HG02610 (cell line): ENCODE data around the gene AGAP1.
"Not testable (repeated sequence)": the region's sequence is repeated elsewhere in the genome, so short reads cannot be mapped to it uniquely, and the experiment has no call there.

ENCODE experiments used
- ATAC-seq: cut with Tn5 transposase; IDR thresholded peaks from one replicate; pipeline ENCODE4 v1.9.1; 2021; ENCODE audit warnings: mild to moderate bottlenecking, moderate library complexity; ENCODE audit not compliant: unreplicated experiment

Gene AGAP1

DNA sequence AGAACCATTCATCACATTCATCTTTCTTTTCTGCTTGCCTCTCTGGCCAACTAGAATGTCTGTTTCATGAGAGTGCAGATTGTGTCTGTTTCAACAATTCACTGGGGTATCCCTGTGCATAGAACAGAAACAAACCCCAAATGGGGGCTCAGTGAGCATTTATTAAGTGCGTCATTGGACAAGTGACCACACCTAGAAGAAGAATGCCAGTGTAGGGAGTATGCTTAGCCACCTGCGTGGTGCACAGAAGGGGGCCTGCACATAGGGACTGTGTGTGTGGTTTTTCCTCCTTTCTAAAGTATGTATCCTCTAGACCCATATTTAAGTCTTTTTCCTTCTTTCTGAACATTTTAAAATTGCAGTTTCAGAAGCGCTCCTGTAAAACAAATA is 255.9 kb downstream of the AGAP1 start:
- ATAC-seq, result no peak

DNA sequence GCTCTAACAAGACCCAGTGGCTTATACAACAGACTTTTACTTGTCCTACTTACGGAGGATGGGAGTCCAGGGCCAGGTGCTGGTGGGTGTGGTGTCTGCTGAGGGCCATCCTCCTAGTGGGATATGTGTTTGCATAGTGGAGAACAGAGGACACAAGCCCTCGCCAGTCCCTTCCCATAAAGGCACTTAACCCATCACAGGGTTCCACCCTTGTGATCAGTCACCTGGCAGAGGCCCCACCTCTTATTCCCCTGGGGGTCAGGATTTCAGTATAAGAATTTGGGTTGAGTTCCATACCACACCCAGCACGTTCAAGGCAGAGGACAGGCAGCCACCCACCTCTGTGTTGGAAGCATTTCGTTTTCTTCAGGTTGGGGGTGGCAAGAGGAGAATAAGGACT is 259.0 kb downstream of the AGAP1 start:
- no peak for ATAC-seq

DNA sequence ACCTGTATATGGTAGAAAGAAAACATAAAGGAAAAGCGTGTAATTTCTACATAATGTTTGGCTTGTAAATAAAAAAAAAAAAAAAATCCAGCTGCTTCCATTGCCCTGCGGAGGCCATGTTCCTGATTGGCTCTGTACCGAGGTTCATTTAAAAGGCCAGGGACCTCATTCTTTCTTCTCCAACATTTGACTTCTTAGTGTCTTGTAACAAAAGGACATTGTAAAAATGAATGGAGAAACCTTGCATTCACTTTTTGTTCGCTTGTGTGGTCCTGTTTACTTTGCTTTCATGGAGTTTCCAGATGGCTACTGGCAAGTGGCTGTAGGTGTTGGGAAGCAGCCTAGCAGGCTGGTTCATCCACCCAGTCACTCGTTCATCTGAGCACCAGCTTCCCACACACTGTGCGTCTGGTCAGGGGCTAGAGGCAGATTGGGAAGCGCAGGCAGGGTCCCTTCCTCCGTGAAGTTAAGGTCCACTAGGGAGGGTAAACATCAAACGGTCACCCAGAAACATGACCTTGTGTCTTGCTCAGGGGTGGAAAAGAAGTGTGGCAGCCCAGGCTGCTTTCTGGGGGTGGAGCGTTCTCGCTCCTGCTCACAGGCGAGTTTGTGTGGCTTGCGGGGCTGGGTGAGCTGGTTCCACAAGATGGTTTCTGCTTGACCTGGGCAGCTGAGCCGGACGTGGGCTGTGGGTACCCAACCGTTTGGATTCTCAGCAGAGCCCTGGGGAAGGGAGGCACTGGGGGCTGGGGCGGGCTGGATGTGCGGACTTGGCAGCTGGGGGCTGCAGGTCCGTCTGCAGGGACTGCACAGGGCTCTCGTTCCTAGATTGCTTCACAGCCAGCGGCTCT is 260.7 kb downstream of the AGAP1 start:
- ATAC-seq, result no peak

DNA sequence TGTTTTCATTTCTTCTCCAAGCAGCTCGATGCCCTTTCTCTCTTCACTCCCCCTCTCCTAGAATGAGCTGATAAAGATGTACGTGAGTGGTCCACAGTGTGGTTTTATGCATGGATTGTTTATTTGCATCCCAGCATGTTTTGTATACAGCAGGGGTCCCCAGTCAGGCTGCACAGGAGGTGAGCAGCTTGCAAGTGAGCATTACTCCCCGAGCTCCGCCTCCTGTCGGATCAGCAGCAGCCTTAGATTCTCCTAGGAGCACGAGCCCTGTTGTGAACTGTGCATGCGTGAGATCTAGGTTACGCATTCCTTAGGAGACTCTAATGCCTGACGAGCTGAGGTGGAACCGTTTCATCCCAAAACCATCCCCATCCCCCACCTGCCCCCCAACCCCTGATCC is 262.6 kb downstream of the AGAP1 start:
- no peak for ATAC-seq

DNA sequence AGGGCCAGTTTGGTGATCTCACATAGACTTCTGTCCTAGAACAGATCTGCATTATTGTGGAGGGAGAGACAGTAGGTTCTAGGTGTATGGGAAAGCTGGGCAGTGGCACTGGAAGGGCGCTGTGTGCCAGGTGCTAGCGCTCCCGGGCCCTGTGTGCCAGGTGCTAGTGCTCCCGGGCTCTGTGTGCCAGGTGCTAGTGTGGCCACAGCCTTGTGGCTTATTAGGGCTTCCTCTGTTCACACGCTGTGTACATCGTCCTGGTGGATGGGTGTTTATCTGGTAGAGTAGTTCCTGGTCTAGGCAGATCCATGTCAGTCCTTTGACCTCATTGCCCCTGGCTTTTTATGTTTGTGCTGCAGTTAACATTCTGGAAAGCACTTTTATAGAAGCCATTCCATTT is 263.4 kb downstream of the AGAP1 start:
- no peak for ATAC-seq

DNA sequence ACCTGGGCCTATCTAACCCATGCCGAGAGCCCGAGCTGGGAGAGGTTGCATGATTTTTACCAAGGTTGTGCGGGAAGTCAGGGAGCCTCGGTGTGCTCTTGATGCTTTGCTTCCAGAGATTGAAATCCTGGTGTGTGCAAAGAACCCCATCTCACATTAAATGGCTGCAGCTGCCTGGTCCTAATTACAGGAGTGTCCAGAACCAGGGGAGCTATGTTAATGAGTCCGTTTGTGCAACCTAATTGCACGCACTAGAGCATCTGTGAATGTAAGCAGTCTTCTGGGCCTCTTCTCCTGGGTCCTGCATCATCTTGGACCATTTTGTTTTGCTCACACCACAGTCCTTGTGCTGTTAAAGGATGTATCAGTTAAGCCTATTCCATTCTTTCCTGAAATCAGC is 263.8 kb downstream of the AGAP1 start:
- no peak for ATAC-seq

DNA sequence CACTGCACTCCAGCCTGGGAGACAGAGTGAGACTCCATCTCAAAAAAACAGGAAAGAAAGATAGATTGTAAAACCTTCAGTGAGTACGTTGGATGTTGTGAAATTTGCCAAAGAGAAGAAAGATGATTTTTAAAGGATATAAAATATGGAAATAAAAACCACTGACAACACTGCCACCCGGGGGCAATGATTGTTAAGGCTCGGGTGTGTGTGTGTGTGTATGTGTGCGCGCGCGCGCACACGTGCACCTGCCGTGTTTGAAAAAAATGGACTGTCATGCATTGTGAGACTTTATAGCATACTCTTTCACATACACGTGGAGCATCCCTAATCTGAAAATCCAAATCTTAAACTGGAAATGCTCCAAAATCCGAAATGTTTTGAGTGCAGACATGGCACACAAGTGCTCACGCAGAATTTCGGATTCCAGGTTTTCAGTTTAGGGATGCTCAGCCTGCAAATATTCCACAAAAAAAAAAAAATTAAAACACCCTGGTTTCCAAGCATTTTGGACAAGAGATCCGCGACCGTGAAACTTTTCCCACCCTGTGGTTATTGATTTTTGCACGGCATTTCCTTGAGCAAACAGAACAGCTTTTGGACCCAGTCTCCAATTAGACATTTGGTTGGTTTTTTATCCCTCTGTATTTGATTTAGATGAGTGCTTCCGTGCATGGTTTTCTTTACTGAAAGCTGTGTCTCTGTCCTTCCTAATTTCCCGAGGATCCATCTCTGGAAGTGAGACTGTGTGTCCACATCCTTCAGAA is 269.2 kb downstream of the AGAP1 start:
- ATAC-seq, result no peak

DNA sequence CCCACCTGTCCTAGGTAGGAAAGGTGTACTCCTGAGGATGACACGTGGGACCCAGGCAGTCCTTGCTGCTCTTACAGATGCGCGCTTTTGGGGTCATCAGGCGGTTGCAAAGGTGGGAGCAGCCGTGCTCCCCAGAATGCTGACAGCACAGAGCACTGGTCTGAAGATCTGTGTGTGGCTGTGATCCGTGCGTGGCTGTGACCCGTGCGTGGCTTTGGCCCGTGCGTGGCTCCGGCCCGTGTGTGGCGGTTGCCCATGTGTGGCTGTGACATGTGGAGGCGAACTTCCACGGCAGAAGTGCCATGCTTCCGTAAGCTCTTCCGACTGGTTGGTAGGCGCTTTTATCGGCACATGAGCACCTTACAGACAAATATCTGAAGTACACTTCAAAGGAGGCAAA is 270.0 kb downstream of the AGAP1 start:
- no peak for ATAC-seq

DNA sequence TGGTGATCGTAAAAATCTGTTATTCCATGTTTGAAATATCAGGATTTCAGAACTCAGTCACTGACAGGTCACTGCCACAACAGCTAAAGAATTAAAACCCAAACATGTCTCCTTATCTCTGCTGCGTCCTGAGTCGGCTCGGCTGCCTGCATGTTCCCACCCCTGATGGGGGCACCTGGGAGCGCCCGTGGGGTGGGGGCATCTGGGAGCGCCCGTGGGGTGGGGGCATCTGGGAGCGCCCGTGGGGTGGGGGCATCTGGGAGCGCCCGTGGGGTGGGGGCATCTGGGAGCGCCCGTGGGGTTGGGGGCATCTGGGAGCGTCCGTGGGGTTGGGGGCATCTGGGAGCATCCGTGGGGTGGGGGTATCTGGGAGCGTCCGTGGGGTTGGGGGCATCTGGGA is 270.6 kb downstream of the AGAP1 start:
- ATAC-seq, result not testable (repeated sequence)

DNA sequence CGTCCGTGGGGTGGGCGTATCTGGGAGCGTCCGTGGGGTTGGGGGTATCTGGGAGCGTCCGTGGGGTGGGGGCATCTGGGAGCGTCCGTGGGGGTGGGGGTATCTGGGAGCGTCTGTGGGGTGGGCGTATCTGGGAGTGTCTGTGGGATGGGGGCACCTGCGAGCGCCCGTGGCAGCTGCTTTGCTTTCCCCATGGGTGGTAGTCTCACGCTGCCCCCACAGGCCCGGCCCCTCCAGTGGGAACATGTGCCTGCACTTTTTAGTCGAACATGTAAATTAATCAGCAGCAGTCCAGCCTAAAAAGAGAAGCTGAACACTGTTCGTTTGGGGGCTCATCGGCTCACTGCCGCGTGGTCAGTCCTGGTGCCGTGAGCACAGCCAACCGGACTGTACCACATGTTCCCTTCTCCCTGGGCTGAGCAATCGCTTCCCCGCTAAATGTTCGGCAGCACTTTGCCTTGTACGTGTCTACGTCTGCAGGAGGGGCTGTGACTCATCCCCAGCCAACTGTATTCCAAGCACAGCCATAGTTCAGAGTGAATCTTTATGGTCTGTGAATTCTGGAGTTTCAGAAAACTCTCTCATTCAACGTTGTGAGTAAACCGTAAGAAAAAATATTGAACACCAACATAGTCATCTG is 271.5 kb downstream of the AGAP1 start:
- ATAC-seq, result no peak

DNA sequence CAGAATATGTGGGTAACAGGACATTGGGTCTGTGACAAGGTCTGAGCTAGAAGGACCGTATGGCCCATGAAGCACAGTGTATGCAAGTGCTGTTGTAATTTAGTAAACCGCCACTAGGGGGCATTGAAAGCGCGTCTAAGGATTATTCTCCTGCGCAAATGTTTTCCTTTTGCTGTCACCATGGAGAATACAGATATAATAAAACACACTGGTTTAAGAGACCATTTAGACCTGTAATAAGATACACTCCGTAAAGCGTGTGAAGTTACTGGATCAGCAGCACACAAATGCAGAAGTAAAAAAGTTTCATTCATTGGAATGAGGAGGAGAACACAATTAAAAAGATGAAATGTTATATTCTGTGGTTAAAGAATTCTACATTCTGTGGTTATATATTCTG is 272.4 kb downstream of the AGAP1 start:
- ATAC-seq, result no peak

DNA sequence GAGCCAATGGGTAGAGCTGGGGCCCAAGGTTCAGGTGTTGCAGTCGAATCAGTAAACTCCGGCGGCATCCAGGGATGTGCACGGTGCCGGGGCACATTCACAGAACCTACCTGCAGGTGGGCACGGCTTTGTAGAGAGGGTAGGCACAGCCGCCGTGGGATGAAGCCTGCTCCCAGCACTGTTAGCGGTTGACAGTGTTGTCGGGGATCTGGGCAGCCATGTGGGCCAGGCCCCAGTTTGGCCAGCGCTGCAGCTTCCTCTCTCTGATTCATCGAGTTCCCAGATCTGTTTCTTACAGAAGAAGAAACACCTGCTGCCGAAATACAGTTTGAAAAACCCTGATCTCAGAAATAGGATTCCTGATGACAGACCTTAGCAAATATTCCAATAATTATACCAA is 274.8 kb downstream of the AGAP1 start:
- no peak for ATAC-seq

DNA sequence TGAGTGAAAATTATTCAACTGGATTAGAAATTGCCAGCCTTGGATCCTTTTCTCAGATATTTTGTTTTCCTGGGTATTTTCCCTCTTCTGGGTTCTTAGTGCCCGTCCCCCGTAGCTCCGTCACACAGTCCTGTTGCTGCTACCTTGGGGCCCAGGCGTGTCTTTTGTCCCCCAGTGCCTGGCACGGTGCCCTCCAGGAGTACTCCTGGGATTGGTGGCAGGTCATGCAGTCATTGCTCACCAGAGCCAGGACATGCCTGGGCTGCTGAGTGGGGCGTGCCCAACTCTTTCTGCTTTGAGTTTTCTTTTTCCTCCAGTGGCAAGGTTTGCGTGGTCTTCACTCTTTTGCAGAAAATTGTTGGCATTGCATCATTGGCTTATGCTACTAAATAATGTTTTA is 275.2 kb downstream of the AGAP1 start:
- no peak for ATAC-seq

DNA sequence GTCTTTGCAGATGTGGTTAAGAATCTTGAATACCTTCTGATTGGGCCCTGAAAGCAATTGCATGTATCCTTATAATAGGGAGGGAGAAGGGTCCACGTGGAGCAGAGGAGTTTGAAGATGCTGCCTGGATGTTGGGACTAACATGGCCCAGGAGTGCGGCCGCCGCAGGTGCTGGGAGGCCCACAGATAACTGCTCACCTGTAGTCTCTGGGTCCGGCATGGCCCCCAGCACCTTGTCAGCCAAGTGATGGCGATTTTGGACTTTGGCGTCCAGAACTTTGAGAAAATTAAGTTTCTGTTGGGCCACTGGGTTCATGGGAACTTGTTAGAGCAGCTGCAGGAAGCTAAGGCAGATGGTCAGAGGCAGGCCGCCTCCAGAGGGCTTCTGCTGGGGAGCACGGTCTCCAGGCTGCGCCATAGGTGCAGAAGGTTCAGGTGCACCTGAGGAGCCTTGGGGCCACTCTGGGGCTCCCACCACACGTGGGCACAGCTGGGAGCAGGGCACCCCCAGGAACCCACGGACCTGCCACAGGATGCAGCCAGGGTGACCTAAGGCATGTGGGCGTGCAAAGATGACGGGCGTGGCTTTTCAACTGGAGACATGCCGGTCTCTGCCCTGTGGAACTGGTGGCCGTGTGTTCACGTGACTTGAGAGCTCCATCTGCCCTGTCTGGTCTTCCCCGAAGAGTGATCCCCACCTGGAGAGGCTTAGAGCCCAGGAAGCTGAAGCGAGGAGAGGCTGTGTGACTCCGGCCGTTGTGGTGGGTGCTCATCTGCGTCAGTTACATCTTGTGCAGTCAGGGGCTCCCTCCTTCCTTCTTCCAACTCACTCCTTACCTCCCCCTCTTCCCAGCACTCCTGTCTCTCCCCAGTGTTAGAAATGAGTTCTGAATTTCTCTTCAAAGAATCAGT is 277.3 kb downstream of the AGAP1 start:
- no peak for ATAC-seq

DNA sequence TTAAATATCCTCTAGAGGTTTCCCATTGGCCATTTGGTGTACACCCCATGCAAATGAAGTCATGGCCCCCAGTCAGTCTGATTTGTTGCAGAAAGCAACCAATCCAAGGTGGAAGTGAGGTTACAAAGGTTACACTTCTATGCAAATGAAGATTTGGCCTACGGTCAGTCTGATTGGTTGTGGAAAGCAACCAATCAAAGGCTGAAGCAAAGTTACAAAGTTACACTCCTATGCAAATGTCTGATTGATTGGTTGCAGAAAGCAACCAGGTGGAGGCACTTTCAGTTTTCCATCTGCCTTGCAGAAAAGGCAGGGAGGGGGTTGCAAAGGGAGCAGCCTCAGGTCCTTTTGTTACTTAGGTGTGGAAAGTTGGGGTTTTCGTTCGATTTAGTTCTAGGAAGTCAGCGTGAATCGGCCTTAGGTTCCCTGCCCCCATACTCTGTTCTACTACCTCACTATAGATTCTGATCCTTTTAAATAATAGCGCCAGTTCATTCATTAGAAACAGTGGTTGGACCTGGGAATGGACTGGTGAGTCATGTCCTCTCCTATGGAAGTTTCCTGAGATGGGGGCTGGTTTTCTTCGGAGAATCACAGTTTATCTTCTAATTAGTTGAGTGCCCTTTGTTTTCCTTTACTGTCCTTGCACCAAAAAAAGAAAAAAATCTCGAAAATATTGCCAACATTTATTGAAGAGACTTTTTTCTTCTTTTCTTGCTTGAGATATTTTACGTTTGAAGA is 279.5 kb downstream of the AGAP1 start:
- ATAC-seq, result no peak

DNA sequence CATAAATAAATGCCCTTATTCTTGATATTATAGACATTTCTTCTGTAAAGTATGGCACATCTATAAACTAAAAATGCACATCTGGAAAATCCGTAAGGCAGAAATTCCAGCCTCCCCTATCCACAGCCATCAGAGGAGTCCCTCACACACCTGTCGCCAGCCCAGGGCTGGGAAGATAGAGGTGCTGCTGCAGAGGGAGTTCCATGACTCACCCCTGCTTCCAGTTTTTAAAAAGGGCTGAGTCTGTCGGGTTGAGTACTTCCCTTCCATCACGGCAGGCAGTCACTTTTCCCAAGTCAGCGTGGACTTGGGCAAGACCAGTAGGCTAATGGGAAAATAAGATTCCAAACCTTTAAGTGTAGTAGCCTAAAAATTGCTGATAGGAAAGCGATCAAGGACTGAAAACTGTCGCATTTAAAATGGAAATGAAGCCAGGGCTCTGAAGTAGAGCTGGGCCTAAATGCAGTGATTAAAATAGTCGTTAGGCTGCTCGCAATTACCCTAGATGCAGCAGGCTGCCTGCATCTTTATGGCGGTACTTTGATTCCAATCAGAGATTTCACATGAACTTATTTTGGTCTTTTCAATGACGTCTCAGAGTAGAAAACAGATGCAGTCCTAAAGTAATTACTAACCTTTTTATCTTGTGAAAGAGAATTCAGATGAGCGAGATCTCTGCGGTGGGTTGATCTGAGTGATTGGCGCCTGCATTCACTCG is 280.5 kb downstream of the AGAP1 start:
- no peak for ATAC-seq

DNA sequence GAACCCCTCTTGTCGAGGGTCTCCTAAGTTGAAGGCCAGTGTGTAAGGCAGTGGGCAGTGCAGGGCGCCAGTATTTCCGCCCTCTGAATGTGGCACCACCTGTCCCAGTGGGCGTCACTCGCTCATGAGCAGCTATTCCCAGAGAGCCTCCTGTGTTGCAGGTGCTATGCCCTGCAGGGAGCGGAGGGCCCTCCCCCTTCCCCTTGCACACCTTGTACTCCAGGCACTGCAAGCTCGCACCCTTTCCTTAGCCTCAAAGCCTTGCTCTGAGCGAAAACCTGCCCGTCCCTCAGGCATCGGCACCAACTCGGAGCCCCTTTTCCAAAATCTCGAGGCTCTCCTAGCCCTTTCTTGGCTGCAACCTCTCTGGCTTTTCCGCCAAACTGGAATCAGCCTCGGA is 282.7 kb downstream of the AGAP1 start:
- no peak for ATAC-seq

DNA sequence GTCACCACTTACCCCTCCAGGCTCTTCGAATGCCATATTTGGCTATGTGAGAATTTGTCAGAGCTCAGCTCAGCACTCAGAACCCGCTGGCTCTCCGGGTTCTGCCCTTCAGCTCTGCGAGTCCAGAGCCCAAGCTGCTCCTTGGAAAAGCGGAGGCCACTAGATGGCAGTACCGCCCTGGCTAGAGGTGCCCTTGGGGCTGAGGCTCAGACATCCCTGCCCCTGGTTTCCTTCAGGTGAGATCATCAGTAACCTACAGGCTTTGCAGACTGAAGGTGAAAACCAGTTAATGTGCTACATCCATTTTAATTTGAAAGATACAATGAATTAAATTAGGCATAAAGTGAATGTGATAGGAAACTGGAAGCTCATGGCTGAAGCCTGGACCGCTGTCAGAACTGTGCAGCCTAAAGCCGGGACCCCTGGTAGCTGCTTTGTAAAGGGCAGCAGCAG is 285.6 kb downstream of the AGAP1 start:
- no peak for ATAC-seq

DNA sequence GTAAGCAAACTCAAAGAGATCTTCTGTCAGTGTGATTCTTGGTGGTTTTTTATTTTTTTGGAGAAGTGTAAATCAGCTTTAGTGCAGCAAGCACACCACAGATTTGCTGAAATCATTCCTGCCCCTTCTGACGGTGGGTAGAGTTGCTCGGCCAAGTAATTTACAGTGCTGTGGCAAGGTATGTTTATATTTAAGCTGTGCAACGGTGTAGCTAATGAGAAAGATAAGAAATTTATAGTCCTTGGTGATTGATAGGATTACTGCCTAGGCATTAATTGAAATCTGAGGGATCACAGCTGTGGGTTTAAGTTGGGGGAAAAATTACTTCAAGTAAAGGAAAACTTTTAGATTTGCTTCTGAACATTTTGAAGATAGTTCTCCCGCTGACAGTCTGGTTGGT is 286.6 kb downstream of the AGAP1 start:
- ATAC-seq, result no peak
